Measurements from ENCODE around the gene CIDEB. TPM values are rescaled to one million over a fixed set of nuclear protein-coding genes. Genes with fewer than 3 reads are reported as not detected.
A peak's percentile ranks its signal among the peaks of the same experiment; 100 is the strongest.

The CIDEB gene
- total and polyA plus RNA-seq, 11 donors: 1.7 to 10.1 (median 3.0) TPM

GRCh38 chr14:24274101-24274543 is 33.7 kb downstream of the CIDEB start:
- no peak for DNase-seq
- TF ChIP-seq POLR2A (IDR thresholded peaks at IDR 0.05) (no peak), CTCF (IDR thresholded peaks at IDR 0.05) (no peak)
- no peaks in the 10 kb centered on the region for H3K9me3 ChIP-seq
- no peaks in the 10 kb centered on the region for H3K27me3 ChIP-seq
- peaks cover 0 to 9% (median 3%) of the 10 kb centered on the region in 9 donors for H3K36me3 ChIP-seq
- H3K4me1 ChIP-seq: peaks cover 0 to 76% (median 15%) of the 10 kb centered on the region in 12 donors
- H3K27ac ChIP-seq: peak overlapping the region in 4 of 12 donors; percentile 8 to 97 (median 30)
- peak in 1 of 4 donors; percentile 9 for ATAC-seq
- intact Hi-C loops (cut with DNase I): no loop called here
- WGBS, 4 donors: 48 to 67% (median 58%) methylated on average over 3 of the region's 3 CpGs
- H3K4me3 ChIP-seq: no peak overlapping the region

DNA sequence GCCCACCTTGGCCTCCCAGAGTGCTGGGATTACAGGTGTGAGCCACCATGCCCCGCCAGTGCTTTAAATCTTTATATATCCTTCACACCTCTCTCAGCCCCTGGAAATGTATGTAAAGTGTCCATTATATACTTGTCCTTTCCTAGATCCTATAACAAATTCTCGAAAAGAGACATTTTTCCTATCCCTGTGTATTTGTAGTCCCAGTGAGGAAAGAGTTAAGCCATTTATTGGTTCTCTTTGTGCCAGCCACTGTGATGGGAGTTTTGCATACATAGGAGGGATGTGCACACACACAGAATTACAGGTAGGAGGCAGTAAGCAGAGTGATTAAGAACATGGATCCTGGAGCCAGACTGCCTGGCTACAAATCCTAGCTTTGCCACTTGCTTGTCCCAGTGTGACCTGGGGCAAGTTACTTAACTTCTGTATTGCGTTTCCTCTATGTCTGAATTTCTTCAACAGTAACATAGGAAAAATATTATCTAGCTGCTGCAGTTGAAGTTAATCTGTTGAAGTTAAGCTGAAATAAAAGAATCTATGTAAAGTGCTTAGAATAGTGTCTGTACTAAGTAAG is 34.3 kb downstream of the CIDEB start:
- peak overlapping the region in 4 of 12 donors; percentile 8 to 97 (median 30) for H3K27ac ChIP-seq
- TF ChIP-seq CTCF (IDR thresholded peaks at IDR 0.05): no peak
- no peak overlapping the region for H3K4me3 ChIP-seq
- H3K27me3 ChIP-seq: no peaks in the 10 kb centered on the region
- DNase-seq (no peak), ATAC-seq (no peak)
- WGBS, 4 donors: 47 to 86% (median 66%) methylated on average over 3 of the region's 3 CpGs
- H3K4me1 ChIP-seq: peaks cover 0 to 70% (median 12%) of the 10 kb centered on the region in 12 donors
- H3K36me3 ChIP-seq: peaks cover 0 to 14% (median 6%) of the 10 kb centered on the region in 9 donors
- intact Hi-C loops (cut with DNase I): no loop called here
- no peaks in the 10 kb centered on the region for H3K9me3 ChIP-seq

- H3K4me1 ChIP-seq: peaks cover 0 to 59% (median 12%) of the 10 kb centered on the region in 12 donors
- 80 to 87% (median 85%) methylated on average over 2 of the region's 2 CpGs for WGBS, 4 donors
- peaks cover 0 to 24% (median 12%) of the 10 kb centered on the region in 9 donors for H3K36me3 ChIP-seq
- no peaks in the 10 kb centered on the region for H3K27me3 ChIP-seq
- TF ChIP-seq CTCF (IDR thresholded peaks at IDR 0.05) (no peak), POLR2A (IDR thresholded peaks at IDR 0.05) (no peak)
- ATAC-seq: no peak
- no peak for DNase-seq
- H3K4me3 ChIP-seq: no peak overlapping the region
- H3K27ac ChIP-seq: peak overlapping the region in 1 of 12 donors; percentile 97
- intact Hi-C loops (cut with DNase I): no loop called here
- H3K9me3 ChIP-seq: no peaks in the 10 kb centered on the region
Measured at GRCh38 chr14:24272467-24272866, 35.3 kb downstream of the CIDEB start.

GRCh38 chr14:24271834-24272263 is 35.9 kb downstream of the CIDEB start:
- DNase-seq (no peak), ATAC-seq (no peak)
- no peaks in the 10 kb centered on the region for H3K27me3 ChIP-seq
- intact Hi-C loops (cut with DNase I): loop anchor here in 2 of 10 donors (1.0 to 2.0 kb wide), 3 partner anchors 27 to 30 kb away; partner anchors contain the start of genes DHRS1 (in 1 of the 2), NOP9 (in 1 of the 2) and TINF2 (in 1 of the 2)
- TF ChIP-seq CTCF (IDR thresholded peaks at IDR 0.05) (no peak), POLR2A (IDR thresholded peaks at IDR 0.05) (no peak)
- H3K4me3 ChIP-seq: peak overlapping the region; percentile 67 to 98 (median 86)
- peaks cover 0 to 31% (median 18%) of the 10 kb centered on the region in 9 donors for H3K36me3 ChIP-seq
- peak overlapping the region in 11 of 12 donors; percentile 89 to 99 (median 98) for H3K27ac ChIP-seq
- peaks cover 0 to 53% (median 12%) of the 10 kb centered on the region in 12 donors for H3K4me1 ChIP-seq
- 24 to 30% (median 29%) methylated on average over 3 of the region's 3 CpGs for WGBS, 4 donors
- H3K9me3 ChIP-seq: no peaks in the 10 kb centered on the region

Data from heart left ventricle (tissue), 16 donors.